KOPT-K1 (cell line): ENCODE measurements around the gene SATL1.
"Not testable (repeated sequence)": the region's sequence is repeated elsewhere in the genome, so short reads cannot be mapped to it uniquely, and the experiment has no call there.

Experiments
- H3K27ac ChIP-seq: fragments of 200-600 bp; sonication (generic); 2 replicates; pipeline ENCODE4 v1.5.1; 2016; ENCODE audit warnings: antibody characterized with exemption, mild to moderate bottlenecking, low read depth, low read length; ENCODE audit not compliant: poor library complexity, severe bottlenecking
- H3K36me3 ChIP-seq: fragments of 200-600 bp; sonication (generic); 2 replicates; pipeline ENCODE4 v1.5.1; 2017; ENCODE audit warnings: antibody characterized with exemption, mild to moderate bottlenecking, low read length, moderate library complexity; ENCODE audit not compliant: insufficient read depth
- H3K9me3 ChIP-seq: fragments of 200-600 bp; sonication (generic); 2 replicates; pipeline ENCODE4 v1.5.1; 2017; ENCODE audit warnings: antibody characterized with exemption, low read length, mild to moderate bottlenecking; ENCODE audit not compliant: insufficient read depth, poor library complexity, severe bottlenecking

Gene SATL1

GRCh38 chrX:85136409-85136808, 107.2 kb downstream of the SATL1 start:
- Histone ChIP-seq H3K36me3 (no peaks in the 10 kb centered on the region), H3K27ac (no peak overlapping the region), H3K9me3 (no peaks in the 10 kb centered on the region)

- H3K36me3 ChIP-seq: no peaks in the 10 kb centered on the region
- no peak overlapping the region for H3K27ac ChIP-seq
These were observed 128.3 kb downstream of the SATL1 start for GRCh38 chrX:85115252-85115651.

GRCh38 chrX:85114776-85115175, 128.8 kb downstream of the SATL1 start:
- H3K27ac ChIP-seq: no peak overlapping the region
- no peaks in the 10 kb centered on the region for H3K36me3 ChIP-seq
- H3K9me3 ChIP-seq: no peaks in the 10 kb centered on the region

More at GRCh38 chrX:85115252-85115651, 128.3 kb downstream of the SATL1 start:
- no peaks in the 10 kb centered on the region for H3K9me3 ChIP-seq

GRCh38 chrX:85114171-85114570, 129.4 kb downstream of the SATL1 start:
- H3K9me3 ChIP-seq: no peaks in the 10 kb centered on the region

GRCh38 chrX:85113746-85114145, 129.8 kb downstream of the SATL1 start:
- Histone ChIP-seq H3K9me3 (no peaks in the 10 kb centered on the region), H3K27ac (no peak overlapping the region), H3K36me3 (no peaks in the 10 kb centered on the region)

More at GRCh38 chrX:85114171-85114570, 129.4 kb downstream of the SATL1 start:
- no peak overlapping the region for H3K27ac ChIP-seq
- H3K36me3 ChIP-seq: no peaks in the 10 kb centered on the region

GRCh38 chrX:85112293-85112692, 131.3 kb downstream of the SATL1 start:
- Histone ChIP-seq H3K27ac (no peak overlapping the region), H3K36me3 (no peaks in the 10 kb centered on the region), H3K9me3 (no peaks in the 10 kb centered on the region)

GRCh38 chrX:85111347-85111746, 132.2 kb downstream of the SATL1 start:
- Histone ChIP-seq H3K9me3 (no peaks in the 10 kb centered on the region), H3K36me3 (no peaks in the 10 kb centered on the region), H3K27ac (no peak overlapping the region)

GRCh38 chrX:85109235-85109634, 134.3 kb downstream of the SATL1 start:
- H3K27ac ChIP-seq: no peak overlapping the region
- no peaks in the 10 kb centered on the region for H3K9me3 ChIP-seq

GRCh38 chrX:85108165-85108564, 135.4 kb downstream of the SATL1 start:
- H3K36me3 ChIP-seq: no peaks in the 10 kb centered on the region
- H3K9me3 ChIP-seq: no peaks in the 10 kb centered on the region
- no peak overlapping the region for H3K27ac ChIP-seq

More at GRCh38 chrX:85109235-85109634, 134.3 kb downstream of the SATL1 start:
- H3K36me3 ChIP-seq: no peaks in the 10 kb centered on the region

- no peaks in the 10 kb centered on the region for H3K36me3 ChIP-seq
- H3K27ac ChIP-seq: no peak overlapping the region
- no peaks in the 10 kb centered on the region for H3K9me3 ChIP-seq
These were observed 136.2 kb downstream of the SATL1 start for GRCh38 chrX:85107407-85107806.

GRCh38 chrX:85089321-85089840, 154.2 kb downstream of the SATL1 start:
- H3K36me3 ChIP-seq: peaks cover 8% of the 10 kb centered on the region; the same call in 1 of the 2 replicates
- H3K27ac ChIP-seq: no peak overlapping the region

GRCh38 chrX:85084770-85085393, 158.7 kb downstream of the SATL1 start:
- Histone ChIP-seq H3K9me3 (no peaks in the 10 kb centered on the region), H3K36me3 (peaks cover 8% of the 10 kb centered on the region; the same call in 1 of the 2 replicates), H3K27ac (no peak overlapping the region)

More at GRCh38 chrX:85089321-85089840, 154.2 kb downstream of the SATL1 start:
- no peaks in the 10 kb centered on the region for H3K9me3 ChIP-seq

- not testable (repeated sequence) for H3K27ac ChIP-seq, H3K36me3 ChIP-seq, H3K9me3 ChIP-seq
These were observed 166.3 kb downstream of the SATL1 start for GRCh38 chrX:85077247-85077646.

GRCh38 chrX:85065512-85066198, 177.9 kb downstream of the SATL1 start:
- peaks cover 11% of the 10 kb centered on the region for H3K36me3 ChIP-seq
- no peak overlapping the region for H3K27ac ChIP-seq
- H3K9me3 ChIP-seq: no peaks in the 10 kb centered on the region

GRCh38 chrX:85052636-85053343, 190.8 kb downstream of the SATL1 start:
- H3K36me3 ChIP-seq: no peaks in the 10 kb centered on the region
- H3K9me3 ChIP-seq: no peaks in the 10 kb centered on the region
- no peak overlapping the region for H3K27ac ChIP-seq
